Endometrium (tissue), 2 donors: ENCODE data around the gene BRIP1.
"Not testable (repeated sequence)": the region's sequence is repeated elsewhere in the genome, so short reads cannot be mapped to it uniquely, and the experiment has no call there.

Source experiments
- FAIRE-seq: peaks from 2 replicates; lab custom pipeline; 2012; peaks lifted over from hg19 to GRCh38; lab: Jason Lieb, UNC
- donor health status: control.
- donor health status: control.

Gene BRIP1

DNA sequence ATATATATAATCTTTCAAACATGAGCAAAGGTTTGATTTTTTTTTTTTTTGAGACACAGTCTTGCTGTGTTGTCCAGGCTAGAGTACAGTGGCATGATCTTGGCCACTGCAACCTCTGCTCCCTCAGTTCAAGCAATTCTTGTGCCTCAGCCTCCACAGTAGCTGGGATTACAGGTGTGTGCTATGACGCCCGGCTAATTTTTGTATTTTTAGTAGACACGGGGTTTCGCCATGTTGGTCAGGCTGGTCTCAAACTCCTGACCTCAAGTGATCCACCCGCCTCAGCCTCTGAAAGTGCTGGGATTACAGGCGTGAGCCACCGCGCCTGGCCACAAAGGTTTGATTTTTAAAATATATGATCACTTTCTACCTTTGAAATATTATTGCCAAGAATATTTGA, 135.5 kb downstream of the BRIP1 start:
- FAIRE-seq, result not testable (repeated sequence)

DNA sequence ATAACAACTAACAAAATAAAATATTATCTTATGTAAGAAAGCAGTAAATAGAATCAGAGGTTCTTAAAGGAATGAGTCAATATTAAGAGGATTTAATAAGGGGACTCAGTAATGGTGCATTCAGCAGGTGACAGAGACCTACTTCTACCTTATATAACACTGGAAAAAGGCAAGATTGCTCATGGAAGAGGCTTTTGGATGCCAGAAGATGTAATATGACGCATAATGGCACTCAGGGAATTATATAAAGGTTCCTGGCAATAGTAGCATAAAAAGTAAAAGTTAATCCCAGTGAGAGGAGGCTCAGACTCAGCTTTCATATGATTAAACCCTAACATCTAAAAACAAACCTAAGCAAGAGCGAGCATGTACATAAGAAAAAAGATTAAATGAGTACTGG, 136.4 kb downstream of the BRIP1 start:
- no peak for FAIRE-seq

DNA sequence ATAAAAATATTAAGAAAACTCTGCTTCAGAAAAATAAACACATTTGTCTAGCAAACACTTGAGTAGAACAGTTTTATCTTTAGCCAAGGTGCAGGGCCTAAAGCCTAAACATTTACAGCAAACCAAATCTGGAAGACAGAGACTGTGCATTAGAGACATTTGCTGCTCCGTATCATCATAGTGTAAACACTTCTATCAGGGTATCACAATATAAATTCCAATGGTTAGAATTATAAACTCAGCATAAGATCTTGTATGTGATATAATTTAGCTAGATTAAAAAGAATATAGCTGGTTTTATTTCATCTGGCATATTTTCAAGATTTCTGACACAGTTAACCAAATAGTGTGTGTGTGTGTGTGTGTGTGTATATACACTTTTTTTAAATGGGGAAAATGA, 138.6 kb downstream of the BRIP1 start:
- FAIRE-seq, result no peak

DNA sequence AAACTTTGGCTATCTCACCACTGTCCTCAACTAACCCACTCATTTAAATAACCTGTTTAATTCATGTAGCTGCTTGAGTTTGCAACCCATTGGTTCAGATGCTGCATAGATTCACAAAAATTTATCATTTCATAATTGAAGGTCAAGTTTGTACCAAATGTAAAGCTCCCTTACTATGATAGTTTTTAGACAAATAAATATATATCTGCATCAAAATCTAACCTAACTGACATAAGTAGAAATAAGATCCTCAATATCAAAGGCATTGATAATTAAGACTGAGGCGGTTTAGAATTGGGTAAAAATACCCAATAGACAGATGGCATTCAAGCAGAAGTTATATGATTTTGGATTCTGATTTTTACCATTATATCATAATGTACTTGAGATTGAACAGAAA, 139.4 kb downstream of the BRIP1 start:
- no peak for FAIRE-seq

DNA sequence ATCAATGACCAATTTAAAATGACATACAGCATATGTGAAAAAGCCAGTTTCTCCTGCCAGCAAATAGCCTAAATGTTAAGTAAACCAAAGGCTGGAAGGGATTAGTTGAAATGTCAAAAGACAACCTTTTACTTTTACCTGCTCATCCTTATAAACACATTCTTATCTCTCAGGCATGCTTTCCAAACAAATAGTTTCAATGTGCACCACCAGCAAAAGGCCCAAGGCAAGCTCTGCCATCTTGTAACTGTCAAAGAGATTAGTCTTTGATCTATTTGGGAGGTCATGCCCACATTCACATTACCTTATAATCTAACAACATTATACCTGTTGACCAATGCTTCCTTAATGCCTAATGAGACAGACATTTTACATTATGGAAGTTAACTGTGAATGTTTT, 140.1 kb downstream of the BRIP1 start:
- FAIRE-seq, result no peak

DNA sequence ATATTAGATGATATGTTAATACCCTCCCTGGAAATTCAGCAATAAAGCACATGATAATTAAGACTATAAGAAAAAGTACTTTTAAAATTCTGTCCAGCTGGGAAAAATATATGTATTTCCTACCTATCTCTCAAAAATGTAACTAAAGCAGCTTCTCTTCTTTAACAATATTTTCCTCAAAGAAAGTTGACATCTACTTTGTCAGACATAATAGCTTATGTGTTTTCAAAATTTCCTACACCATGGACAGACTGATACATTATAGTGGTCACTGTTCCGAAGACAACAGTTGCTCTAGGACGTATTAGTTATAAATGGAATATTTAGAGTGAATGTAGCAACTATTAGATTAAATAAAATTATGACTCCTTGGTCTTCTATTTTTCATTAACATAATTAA, 140.9 kb downstream of the BRIP1 start:
- FAIRE-seq, result no peak

DNA sequence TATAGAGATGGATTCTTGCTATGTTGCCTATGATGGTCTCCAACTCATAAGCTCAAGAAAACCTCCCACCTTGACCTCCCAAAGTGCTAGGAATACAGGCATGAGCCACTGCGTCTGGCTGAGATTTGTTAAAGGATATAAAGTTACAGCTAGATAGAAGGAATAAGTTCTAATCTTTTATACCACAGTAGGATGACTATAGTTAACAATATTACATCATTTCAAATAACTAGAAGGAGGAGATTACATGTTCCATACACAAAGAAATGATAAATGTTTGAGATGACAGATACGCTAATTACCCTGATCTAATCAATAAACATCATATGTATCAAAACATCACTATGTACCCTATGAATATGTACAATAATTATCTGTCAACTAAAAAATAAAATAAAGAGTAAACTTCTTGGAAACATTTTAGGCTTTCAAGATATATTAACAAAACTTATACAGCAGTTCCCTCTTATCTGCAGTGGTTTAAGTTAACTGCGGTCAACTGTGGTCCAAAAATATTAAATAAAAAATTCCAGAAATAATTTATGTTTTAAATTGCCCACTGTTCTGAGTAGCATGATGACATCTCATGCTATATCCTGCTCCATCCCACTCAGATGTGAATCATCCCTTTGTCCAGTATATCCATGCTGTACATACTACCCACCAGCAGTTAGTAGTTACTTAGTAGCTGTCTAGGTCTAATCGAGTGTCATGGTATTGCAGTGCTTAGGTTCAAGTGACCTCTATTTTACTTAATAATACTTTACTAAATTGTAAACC, 143.1 kb downstream of the BRIP1 start:
- FAIRE-seq, result no peak

DNA sequence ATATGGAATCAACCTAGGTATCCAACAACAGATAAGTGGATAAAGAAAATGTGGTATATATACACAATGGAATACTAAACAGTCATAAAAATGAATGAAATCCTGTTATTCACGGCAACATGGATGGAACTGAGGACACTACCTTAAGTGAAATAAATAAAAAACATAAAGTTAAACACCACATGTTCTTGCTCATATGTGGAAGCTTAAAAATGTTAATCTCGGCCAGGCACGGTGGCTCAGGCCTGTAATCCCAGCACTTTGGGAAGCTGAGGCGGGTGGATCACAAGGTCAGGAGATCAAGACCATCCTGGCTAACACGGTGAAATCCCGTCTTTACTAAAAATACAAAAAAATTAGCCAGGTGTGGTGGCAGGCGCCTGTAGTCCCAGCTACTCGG, 144.1 kb downstream of the BRIP1 start:
- FAIRE-seq, result not testable (repeated sequence)

DNA sequence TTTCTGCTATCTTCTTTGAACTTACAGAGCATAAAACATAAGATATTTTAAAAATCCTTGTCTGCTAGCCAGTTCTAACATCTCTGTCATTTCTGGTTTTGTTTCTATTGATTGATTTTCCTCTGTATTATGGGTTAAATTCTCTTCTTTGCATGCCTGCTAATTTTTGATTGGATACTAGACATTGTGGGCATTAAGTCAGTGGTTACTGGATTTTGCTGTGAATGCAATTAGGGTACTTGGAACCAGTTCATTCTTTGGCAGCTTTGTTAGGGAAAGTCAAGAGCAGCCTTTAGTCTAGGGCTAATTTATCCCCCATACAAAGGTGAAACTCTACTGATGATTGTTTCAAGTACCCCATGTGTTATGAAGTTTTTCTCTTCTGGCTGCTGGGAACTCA, 145.3 kb downstream of the BRIP1 start:
- no peak for FAIRE-seq

DNA sequence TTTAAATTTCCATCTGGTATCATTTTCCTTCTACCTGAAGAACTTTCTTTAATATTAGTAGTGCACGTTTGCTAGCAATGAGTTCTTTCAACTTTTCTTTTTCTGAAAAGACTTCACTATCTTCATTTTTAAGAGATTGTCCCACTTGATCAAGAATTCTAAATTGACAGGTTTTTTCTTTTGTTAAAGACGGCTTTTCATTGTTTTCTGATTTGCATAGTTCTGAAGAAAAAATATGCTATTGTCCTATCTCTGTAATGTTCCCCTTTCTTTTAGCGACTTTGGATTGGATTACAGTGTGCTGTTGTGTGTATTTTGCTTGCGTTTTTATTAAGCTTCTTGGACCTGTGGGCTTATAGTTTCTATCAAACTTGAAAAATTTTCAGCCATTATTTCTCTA, 146.0 kb downstream of the BRIP1 start:
- FAIRE-seq, result no peak

DNA sequence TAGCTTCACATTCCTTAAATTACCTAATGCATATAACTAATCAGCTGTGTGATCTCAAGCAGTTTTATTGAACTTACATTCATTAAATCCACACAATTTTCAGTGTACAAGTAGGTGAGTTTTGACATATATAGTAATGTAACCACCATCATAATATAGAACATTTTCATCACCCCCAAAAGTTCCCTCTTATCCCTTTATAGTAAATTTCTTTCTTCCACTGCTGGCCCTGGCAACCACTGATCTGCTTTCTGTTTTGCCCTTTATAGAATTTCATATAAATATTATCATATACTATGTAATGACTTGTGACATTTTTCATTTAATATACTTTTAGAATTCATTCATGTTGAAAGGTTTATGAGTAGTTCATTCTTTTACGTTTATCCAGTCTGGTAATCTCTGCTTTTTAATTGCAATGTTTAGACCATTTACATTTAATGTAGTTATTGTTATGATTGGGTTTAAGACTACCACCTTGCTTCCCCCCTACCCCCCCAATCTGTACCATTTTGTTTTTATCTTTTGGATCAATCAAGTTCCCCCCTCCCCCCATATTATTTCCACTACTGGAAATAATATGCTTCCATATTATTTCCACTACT, 147.0 kb downstream of the BRIP1 start:
- no peak for FAIRE-seq

DNA sequence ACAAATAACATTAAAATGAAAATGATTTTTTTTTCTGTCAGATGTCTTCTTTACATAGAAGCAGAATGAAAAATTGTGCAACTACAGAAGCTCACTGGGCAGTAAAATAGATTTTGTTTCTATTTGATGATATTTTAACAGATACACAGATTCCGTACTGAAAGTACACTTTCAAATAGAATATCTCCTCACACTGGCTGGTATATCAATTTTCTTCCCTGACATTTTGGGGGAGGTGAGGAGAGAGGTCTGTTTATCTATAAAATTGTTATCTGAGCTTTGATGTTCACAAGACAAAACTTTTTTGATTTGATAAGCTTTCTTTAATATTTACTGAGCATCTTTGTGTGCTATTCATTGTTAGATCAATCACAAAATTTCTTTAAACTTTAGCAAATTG, 148.0 kb downstream of the BRIP1 start:
- FAIRE-seq, result no peak

DNA sequence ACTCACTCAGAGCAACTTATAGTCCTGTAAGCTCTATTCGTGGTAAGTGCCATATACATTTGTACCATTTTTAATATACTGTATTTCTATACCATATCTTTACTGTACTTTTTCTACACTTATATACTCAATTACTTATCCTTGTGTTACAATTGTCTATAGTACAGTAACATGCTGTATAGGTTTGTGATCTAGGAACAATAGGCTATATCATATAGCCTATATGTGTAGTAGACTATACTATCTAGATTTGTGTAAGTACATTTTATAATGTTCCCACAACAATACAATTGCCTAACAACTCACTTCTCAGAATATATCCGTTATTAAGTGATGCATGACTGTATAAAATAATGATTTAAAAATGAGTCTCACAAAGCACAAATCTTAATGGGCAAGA, 149.0 kb downstream of the BRIP1 start:
- FAIRE-seq, result no peak

DNA sequence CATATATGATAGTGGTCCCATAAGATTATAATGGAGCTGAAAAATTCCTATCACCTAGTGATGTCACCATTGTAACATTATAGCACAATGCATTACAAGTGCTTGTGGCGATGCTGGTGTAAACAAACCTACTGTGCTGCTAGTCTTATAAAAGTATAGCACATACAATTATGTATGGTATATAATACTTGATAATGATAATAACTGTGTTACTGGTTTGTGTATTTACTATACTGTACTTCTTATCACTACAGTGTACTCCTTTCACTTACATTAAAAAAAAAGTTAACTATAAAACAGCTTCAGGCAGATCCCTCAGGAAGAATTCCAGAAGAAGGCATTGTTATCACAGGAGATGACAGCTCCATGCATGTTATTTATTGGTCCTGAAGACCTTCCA, 150.3 kb downstream of the BRIP1 start:
- FAIRE-seq, result no peak

DNA sequence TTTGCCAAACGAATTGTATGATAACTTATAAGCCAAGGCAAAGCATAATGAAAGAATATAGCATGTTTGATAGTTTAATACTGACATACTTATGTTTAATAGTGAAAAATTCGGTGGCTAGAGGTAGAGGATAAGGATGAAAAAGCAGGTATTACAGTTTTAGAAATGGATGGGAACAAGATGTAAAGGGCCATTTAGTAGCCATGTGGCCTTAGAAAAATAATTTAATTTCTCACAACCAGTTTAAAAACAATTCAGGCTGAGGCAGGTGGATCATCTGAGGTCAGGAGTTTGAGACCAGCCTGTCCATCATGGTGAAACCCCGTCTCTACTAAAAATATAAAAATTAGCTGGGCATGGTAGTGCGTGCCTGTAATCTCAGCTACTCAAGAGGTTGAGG, 152.8 kb downstream of the BRIP1 start:
- no peak for FAIRE-seq

DNA sequence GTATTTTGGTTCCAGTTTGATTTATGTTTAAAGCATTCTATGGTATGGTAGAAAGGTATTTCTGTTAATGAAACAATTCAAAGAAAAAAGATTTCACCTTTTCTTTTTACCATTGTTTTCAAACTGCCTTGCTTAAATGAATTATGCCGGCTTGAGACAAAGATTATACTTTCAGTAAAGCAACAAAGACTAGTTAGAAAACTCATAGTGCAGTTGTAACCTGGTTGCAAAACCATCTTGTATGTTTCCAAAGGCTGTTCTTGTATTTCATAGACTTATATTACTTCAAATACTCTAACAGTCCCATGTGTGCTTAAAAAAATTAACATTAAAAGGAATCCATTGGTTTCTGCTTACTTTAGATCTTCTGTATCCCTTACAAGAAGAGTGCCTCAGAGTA, 153.8 kb downstream of the BRIP1 start:
- FAIRE-seq, result no peak

DNA sequence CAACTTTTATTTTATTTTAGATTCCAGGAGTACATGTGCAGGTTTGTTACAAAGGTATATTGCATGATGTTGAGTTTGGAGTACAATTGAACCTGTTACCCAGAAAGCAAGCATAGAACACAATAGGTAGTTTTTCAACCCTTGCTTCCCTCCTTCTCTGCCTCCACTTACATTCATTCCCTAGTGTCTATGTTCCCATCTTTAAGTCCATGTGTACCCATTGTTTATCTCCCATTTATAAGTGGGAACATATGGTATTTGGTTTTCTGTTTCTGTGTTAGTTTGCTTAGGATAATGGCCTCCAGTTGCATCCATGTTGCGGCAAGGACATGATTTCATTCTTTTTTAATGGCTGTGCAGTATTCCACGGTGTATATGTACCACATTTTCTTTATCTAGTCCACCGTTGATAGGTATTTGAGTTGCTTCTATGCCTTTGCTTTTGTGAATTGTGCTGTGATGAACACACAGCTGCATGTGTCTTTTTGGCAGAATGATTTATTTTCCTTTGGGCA, 158.3 kb downstream of the BRIP1 start:
- no peak for FAIRE-seq

DNA sequence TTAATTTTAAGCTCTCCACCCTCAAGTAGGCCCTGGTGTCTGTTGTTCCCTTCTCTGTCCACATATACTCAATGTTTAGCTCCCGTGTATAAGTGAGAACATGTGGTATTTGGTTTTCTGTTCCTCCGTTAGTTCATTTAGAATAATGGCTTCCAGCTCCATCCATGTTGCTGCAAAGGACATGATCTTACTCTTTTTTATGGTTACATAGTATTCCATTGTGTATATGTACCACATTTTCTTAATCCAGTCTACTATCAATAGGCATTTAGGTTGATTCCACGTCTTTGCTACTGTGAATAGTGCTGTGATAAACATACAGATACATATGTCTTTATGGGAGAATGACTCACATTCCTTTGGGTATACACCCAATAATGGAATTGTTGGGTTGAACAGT, 160.9 kb downstream of the BRIP1 start:
- FAIRE-seq, result no peak

DNA sequence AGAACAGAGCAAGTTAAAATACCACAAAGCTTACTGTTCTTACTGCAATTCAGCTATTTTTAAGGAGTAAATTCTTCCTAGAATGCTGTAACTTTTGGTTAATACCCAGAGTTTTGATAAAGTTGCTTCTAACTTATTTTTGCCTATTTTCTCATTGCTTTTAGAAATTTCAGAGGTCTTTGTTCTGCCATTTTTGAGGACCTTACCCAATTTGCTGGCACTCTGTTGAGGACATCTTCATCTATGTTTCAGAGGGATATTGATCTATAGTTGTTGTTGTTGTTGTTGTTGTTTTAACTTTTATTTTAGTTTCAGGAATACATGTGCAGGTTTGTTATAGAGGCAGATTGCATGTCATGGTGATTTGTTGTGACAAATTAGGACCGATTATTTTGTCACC, 161.3 kb downstream of the BRIP1 start:
- no peak for FAIRE-seq

DNA sequence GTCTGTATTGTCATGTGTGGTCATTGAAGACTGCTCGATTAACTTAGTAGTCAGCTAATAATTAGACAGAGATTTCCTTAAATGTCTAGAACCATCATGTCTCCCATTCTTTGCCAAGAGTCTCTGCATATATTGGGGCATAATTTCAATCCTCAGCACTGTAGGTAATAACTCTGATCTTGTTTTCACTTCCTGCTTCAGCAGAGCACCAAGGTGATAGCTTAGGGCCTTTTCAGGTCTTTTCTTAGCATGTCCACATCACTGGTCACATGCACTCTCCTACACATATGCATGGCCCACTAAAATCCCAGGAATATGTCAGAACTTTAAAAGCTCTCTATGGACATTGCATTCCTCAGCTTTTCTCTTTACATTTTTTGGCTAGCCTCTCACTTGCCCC, 162.0 kb downstream of the BRIP1 start:
- no peak for FAIRE-seq

DNA sequence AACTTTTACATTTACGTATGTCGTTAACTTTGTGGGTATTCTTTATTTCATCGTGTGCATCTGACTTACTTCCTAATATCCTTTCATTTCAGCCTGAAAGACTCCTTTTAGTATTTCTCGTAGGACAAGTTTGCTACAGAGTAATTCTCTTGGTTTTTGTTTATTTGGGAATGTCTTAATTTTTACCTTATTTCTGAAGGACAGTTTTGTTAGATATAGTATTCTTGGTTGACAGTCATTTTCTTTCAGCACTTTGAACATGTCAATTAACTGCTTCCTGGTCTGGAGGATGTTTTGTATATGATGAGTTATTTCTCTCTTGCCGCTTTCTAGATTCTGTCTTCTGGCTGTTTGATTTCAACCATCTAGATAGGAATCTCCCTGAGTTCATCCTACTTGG, 163.1 kb downstream of the BRIP1 start:
- FAIRE-seq, result no peak

DNA sequence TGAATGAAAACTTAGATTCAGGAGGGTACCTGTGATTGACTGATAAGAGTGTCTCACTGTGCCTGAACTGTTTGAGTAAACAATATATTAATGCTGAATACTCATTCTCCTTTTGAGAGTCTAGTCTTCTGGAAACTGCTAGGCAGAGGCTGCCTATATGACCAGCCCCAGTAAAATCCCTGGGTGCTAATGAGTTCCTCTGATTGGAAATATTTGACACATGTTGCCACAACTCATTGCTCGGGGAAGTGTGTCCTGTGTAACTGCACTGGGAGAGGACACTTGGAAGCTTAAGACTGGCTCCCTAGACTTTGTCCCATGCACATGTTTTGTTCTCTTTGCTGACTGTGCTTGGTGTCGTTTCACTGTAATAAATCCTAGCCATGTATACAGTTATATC, 163.6 kb downstream of the BRIP1 start:
- FAIRE-seq, result no peak

DNA sequence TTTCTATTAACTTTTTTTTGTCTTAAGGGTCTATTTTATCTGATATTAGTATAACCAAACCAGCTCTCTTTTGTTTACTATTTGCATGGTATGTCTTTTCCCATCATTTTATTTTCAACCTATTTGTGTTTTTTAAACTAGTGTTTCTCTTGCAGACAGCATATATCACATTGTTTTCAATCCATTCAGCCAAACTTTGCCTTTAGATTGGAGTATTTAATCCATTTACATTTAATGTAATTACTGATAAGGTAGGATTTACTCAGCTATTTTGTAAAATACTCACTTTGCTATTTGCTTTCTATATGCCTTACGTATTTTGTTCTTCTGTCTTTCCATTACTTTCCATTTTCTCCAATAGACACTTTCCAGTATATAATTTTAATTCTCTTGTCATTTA, 164.3 kb downstream of the BRIP1 start:
- no peak for FAIRE-seq

DNA sequence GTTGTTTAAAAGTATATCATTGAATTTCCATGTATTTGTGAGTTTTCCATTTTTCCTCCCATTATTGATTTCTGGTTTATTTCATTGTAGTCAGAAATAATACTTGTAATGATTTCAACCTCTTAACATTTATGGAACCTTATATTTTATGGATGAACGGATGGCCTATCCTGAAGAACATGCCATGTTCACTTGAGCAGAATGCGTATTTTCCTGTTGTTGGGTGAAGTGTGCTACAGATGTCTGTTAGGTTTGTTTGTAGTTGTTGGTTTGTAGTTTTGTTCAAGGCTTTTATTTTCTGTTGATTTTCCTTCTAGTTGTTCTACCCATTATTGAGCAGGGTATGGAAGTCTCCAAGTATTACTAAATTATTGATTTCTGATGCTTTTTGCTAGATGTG, 165.1 kb downstream of the BRIP1 start:
- FAIRE-seq, result no peak
